ENCODE data around the gene HACL1. TPM values are rescaled to one million over a fixed set of nuclear protein-coding genes. Genes with fewer than 3 reads are reported as not detected.
A peak's percentile ranks its signal among the peaks of the same experiment; 100 is the strongest.
"Not testable (repeated sequence)": the region's sequence is repeated elsewhere in the genome, so short reads cannot be mapped to it uniquely, and the experiment has no call there.

The HACL1 gene
- total and polyA plus RNA-seq, 7 experiments from 2014 or later, result 18.7 to 41.4 (median 36.5) TPM

DNA sequence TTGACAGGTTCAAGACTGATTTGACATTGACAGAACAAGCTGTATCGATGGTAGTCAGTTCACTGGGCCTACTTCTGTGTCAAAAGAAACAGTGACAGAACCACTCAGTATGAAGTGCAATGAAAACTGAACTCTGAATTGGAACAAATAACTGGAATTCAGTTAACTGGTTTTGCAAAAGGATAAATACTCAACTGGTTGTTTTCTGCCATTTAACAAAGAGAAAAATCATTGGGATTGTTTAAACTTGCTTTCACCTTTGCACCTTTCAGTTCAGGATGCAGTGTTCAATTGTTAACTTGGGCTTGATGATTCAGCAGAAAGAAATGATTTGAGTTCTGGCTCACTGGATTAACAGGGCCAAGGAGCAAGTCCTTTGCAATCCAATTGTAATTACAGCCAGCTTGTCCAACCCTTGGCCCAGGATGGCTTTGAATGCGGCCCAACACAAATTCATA, 5.1 kb upstream of the HACL1 start:
- ChIA-PET POLR2A (no interaction called here), CTCF (no interaction called here)
- H3K9me3 Mint-ChIP-seq, result peaks cover 0 to 9% (median 0%) of the 10 kb centered on the region in 11 donors

DNA sequence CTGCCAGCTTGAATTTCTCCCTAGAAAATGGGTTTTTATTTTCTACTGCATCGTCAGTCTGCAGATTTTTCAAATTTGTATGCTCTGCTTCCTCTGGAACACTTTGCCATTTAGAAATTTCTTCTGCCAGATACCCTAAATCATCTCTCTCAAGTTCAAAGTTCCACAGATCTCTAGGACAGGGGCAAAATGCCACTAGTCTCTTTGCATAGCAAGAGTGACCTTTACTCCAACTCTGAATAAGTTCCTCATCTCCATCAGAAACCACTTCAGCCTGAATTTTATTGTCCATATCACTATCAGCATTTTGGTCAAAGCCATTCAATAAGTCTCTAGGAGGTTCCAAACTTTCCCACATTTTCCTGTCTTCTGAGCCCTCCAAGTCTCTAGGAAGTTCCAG, 3.2 kb upstream of the HACL1 start:
- H3K4me1 Mint-ChIP-seq, result peaks cover 19 to 46% (median 39%) of the 10 kb centered on the region in 7 donors
- ChIA-PET CTCF (interaction anchor here (0.7 kb wide), 1 partner anchor 200 kb away, joined by 3 read pairs; no protein-coding TSS in a partner anchor), POLR2A (interaction anchor here (1.1 kb wide), 1 partner anchor 172 kb away, joined by 3 read pairs; no protein-coding TSS in a partner anchor)
- H3K9me3 ChIP-seq (ENCODE audit: control insufficient read depth in 2 of 3, low read length in 3 of 3); H3K27me3 Mint-ChIP-seq; DNase-seq; ATAC-seq; H3K9me3 Mint-ChIP-seq; H3K4me3 ChIP-seq (ENCODE audit: low read length); H3K36me3 ChIP-seq (ENCODE audit: control insufficient read depth in 2 of 3, insufficient read depth in 3 of 3, low read length in 3 of 3); H3K27me3 ChIP-seq (ENCODE audit: control insufficient read depth in 2 of 2, insufficient read depth in 2 of 2, low read length in 2 of 2); H3K27ac ChIP-seq (ENCODE audit: low read depth, low read length): not testable (repeated sequence)
- H3K4me3 Mint-ChIP-seq, result peak overlapping the region in 4 of 10 donors; percentile 27 to 63 (median 44)
- peak overlapping the region in 2 of 9 donors; percentile 52 to 55 for H3K27ac Mint-ChIP-seq
- intact Hi-C loops (cut with micrococcal nuclease), result loop anchor here in 1 of 2 donors (10.0 kb wide), 1 partner anchor 770 kb away; no protein-coding TSS in a partner anchor
- peaks cover 10 to 41% (median 25%) of the 10 kb centered on the region in 5 donors for H3K36me3 Mint-ChIP-seq
- peaks cover 19% of the 10 kb centered on the region in 2 donors for H3K4me1 ChIP-seq (ENCODE audit: control insufficient read depth in 2 of 2, insufficient read depth in 2 of 2, low read length in 2 of 2)

More for the DNA sequence above, 5.1 kb upstream of the HACL1 start:
- DNase-seq, result no peak
- Mint-ChIP-seq H3K4me3 (no peak overlapping the region), H3K27ac (no peak overlapping the region), H3K27me3 (no peaks in the 10 kb centered on the region), H3K4me1 (peaks cover 10 to 28% (median 24%) of the 10 kb centered on the region in 7 donors), H3K36me3 (peaks cover 7 to 39% (median 24%) of the 10 kb centered on the region in 5 donors)
- intact Hi-C loops (cut with micrococcal nuclease), result loop anchor here in 1 of 2 donors (10.0 kb wide), 1 partner anchor 768 kb away; no protein-coding TSS in a partner anchor
- Histone ChIP-seq H3K27me3 (ENCODE audit: control insufficient read depth in 2 of 2, insufficient read depth in 2 of 2, low read length in 2 of 2) (no peaks in the 10 kb centered on the region), H3K4me1 (ENCODE audit: control insufficient read depth in 2 of 2, insufficient read depth in 2 of 2, low read length in 2 of 2) (peaks cover 7 to 8% of the 10 kb centered on the region in 2 donors), H3K36me3 (ENCODE audit: control insufficient read depth in 2 of 3, insufficient read depth in 3 of 3, low read length in 3 of 3) (no peaks in the 10 kb centered on the region), H3K9me3 (ENCODE audit: control insufficient read depth in 2 of 3, low read length in 3 of 3) (no peaks in the 10 kb centered on the region), H3K27ac (ENCODE audit: low read depth, low read length) (no peak overlapping the region), H3K4me3 (ENCODE audit: low read length) (no peak overlapping the region)
- no peak for ATAC-seq

DNA sequence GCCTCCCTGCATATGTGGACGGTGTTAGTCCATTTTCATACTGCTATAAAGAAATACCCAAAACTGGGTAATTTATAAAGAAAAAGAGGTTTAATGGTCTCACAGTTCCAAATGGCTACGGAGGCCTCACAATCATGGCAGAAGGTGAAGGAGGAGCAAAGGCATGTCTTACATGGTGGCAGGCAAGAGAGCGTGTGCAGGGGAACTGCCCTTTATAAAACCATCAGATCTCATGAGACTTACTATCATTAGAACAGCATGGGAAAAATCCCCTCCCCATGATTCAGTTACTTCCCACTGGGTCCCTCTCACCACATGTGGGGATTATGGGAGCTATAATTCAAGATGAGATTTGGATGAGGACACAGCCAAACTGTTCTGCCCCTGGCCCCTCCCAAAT, 1.4 kb upstream of the HACL1 start:
- Mint-ChIP-seq H3K27ac (peak overlapping the region; percentile 88 to 99 (median 98)), H3K4me1 (peaks cover 31 to 58% (median 50%) of the 10 kb centered on the region in 7 donors), H3K36me3 (peaks cover 19 to 44% (median 32%) of the 10 kb centered on the region in 5 donors), H3K4me3 (peak overlapping the region; percentile 38 to 100 (median 99))
- Histone ChIP-seq H3K4me1 (ENCODE audit: control insufficient read depth in 2 of 2, insufficient read depth in 2 of 2, low read length in 2 of 2) (peaks cover 25 to 31% of the 10 kb centered on the region in 2 donors), H3K27ac (ENCODE audit: low read depth, low read length) (peak overlapping the region; percentile 89), H3K4me3 (ENCODE audit: low read length) (peak overlapping the region; percentile 93), H3K36me3 (ENCODE audit: control insufficient read depth in 2 of 3, insufficient read depth in 3 of 3, low read length in 3 of 3) (peaks cover 0 to 22% (median 13%) of the 10 kb centered on the region in 3 experiments)
- DNase-seq; CTCF ChIA-PET; H3K27me3 Mint-ChIP-seq; H3K9me3 Mint-ChIP-seq; H3K9me3 ChIP-seq (ENCODE audit: control insufficient read depth in 2 of 3, low read length in 3 of 3); H3K27me3 ChIP-seq (ENCODE audit: control insufficient read depth in 2 of 2, insufficient read depth in 2 of 2, low read length in 2 of 2); ATAC-seq; POLR2A ChIA-PET: not testable (repeated sequence)
- intact Hi-C loops (cut with micrococcal nuclease), result loop anchor here in 1 of 2 donors (10.0 kb wide), 1 partner anchor 772 kb away; no protein-coding TSS in a partner anchor

DNA sequence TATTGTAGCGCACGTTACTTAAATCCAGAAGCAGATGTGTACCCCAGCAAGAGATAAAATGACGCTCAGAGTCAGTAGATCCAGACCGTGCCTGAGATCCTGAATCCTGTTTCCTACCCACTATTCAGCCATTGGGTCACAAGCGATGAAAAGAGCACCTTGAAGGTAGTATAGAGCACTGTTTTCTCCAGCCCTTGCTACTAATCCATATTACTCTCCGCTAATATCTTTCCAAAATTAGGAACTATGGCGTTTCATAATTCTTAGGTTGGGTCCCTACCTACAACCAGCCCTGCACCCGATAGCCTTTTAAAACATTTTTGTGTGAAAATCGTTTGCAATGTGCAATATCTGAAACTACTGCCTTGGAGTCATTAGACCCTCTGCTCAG, 772 bp upstream of the HACL1 start:
- ATAC-seq (peak; percentile 0), DNase-seq (no peak)
- Histone ChIP-seq H3K4me1 (ENCODE audit: control insufficient read depth in 2 of 2, insufficient read depth in 2 of 2, low read length in 2 of 2) (peaks cover 25 to 31% of the 10 kb centered on the region in 2 donors), H3K27ac (ENCODE audit: low read depth, low read length) (peak overlapping the region; percentile 89), H3K4me3 (ENCODE audit: low read length) (peak overlapping the region; percentile 93), H3K9me3 (ENCODE audit: control insufficient read depth in 2 of 3, low read length in 3 of 3) (no peaks in the 10 kb centered on the region), H3K36me3 (ENCODE audit: control insufficient read depth in 2 of 3, insufficient read depth in 3 of 3, low read length in 3 of 3) (peaks cover 6 to 22% (median 13%) of the 10 kb centered on the region in 3 experiments), H3K27me3 (ENCODE audit: control insufficient read depth in 2 of 2, insufficient read depth in 2 of 2, low read length in 2 of 2) (no peaks in the 10 kb centered on the region)
- intact Hi-C loops (cut with micrococcal nuclease), result loop anchor here in 1 of 2 donors (10.0 kb wide), 1 partner anchor 773 kb away; no protein-coding TSS in a partner anchor
- H3K27me3 Mint-ChIP-seq, result no peaks in the 10 kb centered on the region
- H3K4me1 Mint-ChIP-seq, result peaks cover 34 to 65% (median 57%) of the 10 kb centered on the region in 7 donors
- ChIA-PET CTCF (no interaction called here), POLR2A (interaction anchor here (0.7 to 1.5 kb wide), 8 partner anchors 9 to 911 kb away, joined by 3 to 6 read pairs (median 3); partner anchors contain the start of genes CAPN7 and MRPS25)
- H3K36me3 Mint-ChIP-seq, result peaks cover 26 to 51% (median 34%) of the 10 kb centered on the region in 5 donors
- H3K27ac Mint-ChIP-seq, result peak overlapping the region; percentile 92 to 100 (median 99)
- peak overlapping the region; percentile 93 to 100 (median 99) for H3K4me3 Mint-ChIP-seq
- H3K9me3 Mint-ChIP-seq, result peaks cover 0 to 9% (median 0%) of the 10 kb centered on the region in 11 donors

DNA sequence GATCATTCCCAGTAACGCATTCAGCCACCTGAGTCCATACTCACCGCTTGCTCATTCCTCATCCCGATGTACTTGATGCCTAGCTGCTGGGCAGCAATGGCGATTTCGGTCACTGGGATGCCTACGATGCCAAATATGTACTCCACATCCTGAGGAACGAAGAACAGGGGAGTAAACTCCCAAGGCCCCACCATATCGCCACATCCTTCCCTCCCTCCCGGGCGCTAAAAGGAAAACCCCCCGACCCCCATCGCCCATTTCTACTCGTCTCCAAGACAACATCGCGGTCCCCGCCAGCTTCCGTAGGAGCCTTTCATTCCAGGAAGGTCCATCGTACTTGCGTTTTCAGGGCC, 347 bp downstream of the HACL1 start:
- Histone ChIP-seq H3K27ac (ENCODE audit: low read depth, low read length) (peak overlapping the region; percentile 89), H3K4me1 (ENCODE audit: control insufficient read depth in 2 of 2, insufficient read depth in 2 of 2, low read length in 2 of 2) (peaks cover 25 to 31% of the 10 kb centered on the region in 2 donors), H3K9me3 (ENCODE audit: control insufficient read depth in 2 of 3, low read length in 3 of 3) (no peaks in the 10 kb centered on the region), H3K4me3 (ENCODE audit: low read length) (peak overlapping the region; percentile 93), H3K36me3 (ENCODE audit: control insufficient read depth in 2 of 3, insufficient read depth in 3 of 3, low read length in 3 of 3) (peaks cover 13 to 22% (median 15%) of the 10 kb centered on the region in 3 experiments), H3K27me3 (ENCODE audit: control insufficient read depth in 2 of 2, insufficient read depth in 2 of 2, low read length in 2 of 2) (no peaks in the 10 kb centered on the region)
- no peaks in the 10 kb centered on the region for H3K27me3 Mint-ChIP-seq
- CTCF ChIA-PET, result interaction anchor here (1.2 kb wide), 1 partner anchor 30 kb away, joined by 3 read pairs; no protein-coding TSS in a partner anchor
- H3K4me3 Mint-ChIP-seq, result peak overlapping the region; percentile 93 to 100 (median 99)
- POLR2A ChIA-PET, result interaction anchor here (0.9 to 1.6 kb wide), 6 partner anchors 10 to 949 kb away, joined by 3 to 6 read pairs (median 4); partner anchors contain the start of genes CAPN7, CCDC174 and MRPS25
- H3K36me3 Mint-ChIP-seq, result peaks cover 26 to 44% (median 30%) of the 10 kb centered on the region in 5 donors
- peaks cover 34 to 67% (median 63%) of the 10 kb centered on the region in 7 donors for H3K4me1 Mint-ChIP-seq
- ATAC-seq, result peak; percentile 1
- no peak for DNase-seq
- intact Hi-C loops (cut with micrococcal nuclease), result loop anchor here (1.0 to 10.0 kb wide), 20 partner anchors 23 to 1477 kb away; partner anchors contain the start of genes CAPN7 (in 2 of the 2), CCDC174 (in 2 of the 2), EAF1 (in 2 of the 2) and METTL6 (in 2 of the 2)
- peaks cover 0 to 9% (median 0%) of the 10 kb centered on the region in 11 donors for H3K9me3 Mint-ChIP-seq
- peak overlapping the region; percentile 92 to 100 (median 99) for H3K27ac Mint-ChIP-seq

DNA sequence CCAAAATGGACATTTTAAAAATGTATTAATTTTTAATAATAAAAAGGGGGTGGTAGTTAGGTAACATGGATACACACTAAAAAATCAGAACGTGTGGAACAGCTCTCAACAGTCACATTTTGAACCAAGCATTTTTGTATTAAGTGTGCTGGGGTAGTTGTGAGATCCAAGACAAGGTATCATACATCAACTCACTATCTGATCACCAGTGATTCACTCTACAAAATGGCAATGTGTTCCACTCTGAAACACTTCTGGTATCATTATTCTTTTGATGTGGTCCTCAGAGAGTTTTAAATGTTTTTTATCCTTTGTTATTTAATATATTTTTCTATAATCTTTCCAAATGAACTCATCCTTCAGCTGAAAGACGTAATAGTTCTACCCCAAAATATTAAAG, 5.4 kb downstream of the HACL1 start:
- ATAC-seq (no peak), DNase-seq (no peak)
- Histone ChIP-seq H3K27ac (ENCODE audit: low read depth, low read length) (no peak overlapping the region), H3K4me1 (ENCODE audit: control insufficient read depth in 2 of 2, insufficient read depth in 2 of 2, low read length in 2 of 2) (peaks cover 16 to 23% of the 10 kb centered on the region in 2 donors), H3K36me3 (ENCODE audit: control insufficient read depth in 2 of 3, insufficient read depth in 3 of 3, low read length in 3 of 3) (peaks cover 13 to 29% (median 15%) of the 10 kb centered on the region in 3 experiments), H3K4me3 (ENCODE audit: low read length) (no peak overlapping the region), H3K9me3 (ENCODE audit: control insufficient read depth in 2 of 3, low read length in 3 of 3) (no peaks in the 10 kb centered on the region), H3K27me3 (ENCODE audit: control insufficient read depth in 2 of 2, insufficient read depth in 2 of 2, low read length in 2 of 2) (no peaks in the 10 kb centered on the region)
- Mint-ChIP-seq H3K4me1 (peaks cover 20 to 41% (median 38%) of the 10 kb centered on the region in 7 donors), H3K4me3 (no peak overlapping the region), H3K36me3 (peaks cover 16 to 29% (median 24%) of the 10 kb centered on the region in 5 donors), H3K9me3 (no peaks in the 10 kb centered on the region), H3K27me3 (no peaks in the 10 kb centered on the region), H3K27ac (peak overlapping the region in 1 of 9 donors; percentile 19)
- ChIA-PET CTCF (no interaction called here), POLR2A (no interaction called here)
- intact Hi-C loops (cut with micrococcal nuclease), result no loop called here

All from naive thymus-derived CD4-positive, alpha-beta T cell (primary cell).